ENCODE results near the gene FAM43A.

Gene FAM43A

DNA sequence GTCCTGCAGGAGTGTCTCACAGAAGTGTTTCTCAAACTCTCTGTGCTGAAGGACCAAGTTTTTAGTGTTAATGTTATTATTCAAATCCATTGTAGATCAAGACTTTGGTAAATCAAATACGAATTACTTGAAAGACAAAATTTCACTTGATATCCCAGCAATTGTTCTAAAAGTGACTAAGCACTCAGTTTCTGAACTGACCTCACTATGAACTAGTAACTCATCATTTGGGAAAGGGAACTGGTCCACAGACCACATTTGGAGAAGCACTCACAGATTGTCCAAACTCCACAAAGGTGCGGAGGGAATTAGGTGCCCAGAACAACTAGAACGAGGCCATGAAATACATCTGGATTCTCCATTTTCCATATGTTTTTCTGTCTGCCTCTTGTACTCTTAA is 25.6 kb downstream of the FAM43A start:
- no peak for DNase-seq (ENCODE audit: low read depth in 2 of 2)

DNA sequence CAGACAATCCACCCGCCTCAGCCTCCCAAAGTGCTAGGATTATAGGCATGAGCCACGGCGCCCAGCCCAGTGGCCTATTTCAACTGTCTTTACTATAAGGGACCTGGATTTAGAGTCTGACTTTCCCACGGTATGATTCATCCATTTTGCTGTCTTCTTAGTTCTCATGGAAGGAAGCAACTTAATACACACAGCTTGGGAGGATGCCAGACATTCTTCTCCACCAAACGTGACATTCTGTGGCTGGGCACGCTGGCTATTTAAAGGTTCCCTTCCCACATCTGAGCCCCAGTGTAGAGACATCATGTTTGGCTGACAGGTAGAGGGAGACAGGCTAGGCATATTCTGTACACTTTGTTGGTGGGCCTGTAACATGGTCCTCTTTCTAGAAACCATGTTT is 26.2 kb downstream of the FAM43A start:
- no peak for DNase-seq (ENCODE audit: low read depth in 2 of 2)

DNA sequence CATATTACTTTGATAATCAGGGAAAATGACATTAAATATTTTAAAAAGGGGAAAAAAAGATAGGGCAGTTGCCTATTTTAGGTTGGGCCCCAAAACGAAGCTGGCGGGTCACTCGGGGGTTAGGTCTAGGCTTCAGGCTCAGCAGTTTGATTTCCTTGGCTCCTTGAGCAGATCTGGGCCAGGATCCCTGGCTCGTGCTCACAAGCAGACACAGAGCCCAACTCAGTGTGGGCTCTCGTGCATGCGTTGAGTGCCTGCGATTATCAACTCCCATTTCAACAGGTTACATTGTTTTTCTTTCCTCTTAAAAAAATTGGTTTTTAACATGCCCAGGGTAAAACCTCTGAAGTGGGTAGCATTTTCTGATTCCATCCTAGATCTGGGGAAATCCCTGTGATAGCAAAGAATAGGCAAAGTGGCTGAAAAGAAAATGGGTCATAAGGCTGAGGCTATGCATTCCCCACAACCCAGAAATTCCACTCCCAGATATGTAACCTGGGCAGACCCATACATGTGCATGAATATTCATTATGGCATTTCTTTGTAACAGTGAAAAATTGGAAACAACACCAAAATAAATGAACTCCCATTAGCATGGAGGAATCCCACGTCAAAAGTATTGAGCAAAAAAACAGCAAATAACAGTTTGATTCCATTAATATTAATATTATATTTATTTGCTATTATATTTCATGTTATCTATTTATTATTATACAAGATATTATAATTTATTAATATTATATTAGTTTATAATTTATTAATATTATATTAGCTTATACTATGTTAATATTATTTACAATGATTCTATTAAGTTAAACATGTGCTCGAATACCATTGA is 27.8 kb downstream of the FAM43A start:
- no peak for DNase-seq (ENCODE audit: low read depth in 2 of 2)

DNA sequence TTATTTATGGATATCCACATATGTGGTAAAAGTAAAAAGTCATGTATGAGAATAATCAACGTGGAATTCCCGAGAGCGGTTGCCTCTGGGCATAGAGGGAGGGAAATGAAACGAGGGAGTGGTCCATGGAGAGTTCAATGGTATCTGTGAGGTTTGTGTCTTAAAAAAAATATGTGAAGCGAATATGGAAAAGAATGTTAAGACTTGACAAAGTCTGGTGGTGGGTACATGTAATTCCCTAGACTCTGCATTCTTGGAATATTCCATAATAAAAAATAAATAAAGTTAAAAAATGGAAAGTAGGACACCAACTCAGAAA is 28.4 kb downstream of the FAM43A start:
- DNase-seq (ENCODE audit: low read depth in 2 of 2) = no peak

DNA sequence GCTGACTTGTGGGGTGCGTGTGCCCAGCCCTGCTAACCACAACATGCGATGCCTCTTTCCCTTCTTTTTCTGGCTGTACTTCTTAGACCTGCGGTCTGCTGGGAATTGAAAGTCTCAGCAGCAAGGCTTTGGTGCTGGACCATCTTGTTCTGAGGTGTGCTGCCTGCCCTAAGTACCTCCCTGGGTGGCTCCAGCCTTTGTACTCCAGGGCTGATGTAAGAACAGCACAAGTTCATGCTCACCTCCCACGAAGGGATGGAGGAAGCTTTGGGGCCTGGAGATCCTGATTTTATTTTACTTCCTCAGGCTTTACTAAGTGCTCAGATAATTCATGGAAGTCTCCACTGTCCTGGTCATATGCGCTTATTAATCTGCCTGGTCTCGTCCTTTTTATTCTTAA is 28.9 kb downstream of the FAM43A start:
- no peak for DNase-seq (ENCODE audit: low read depth in 2 of 2)

DNA sequence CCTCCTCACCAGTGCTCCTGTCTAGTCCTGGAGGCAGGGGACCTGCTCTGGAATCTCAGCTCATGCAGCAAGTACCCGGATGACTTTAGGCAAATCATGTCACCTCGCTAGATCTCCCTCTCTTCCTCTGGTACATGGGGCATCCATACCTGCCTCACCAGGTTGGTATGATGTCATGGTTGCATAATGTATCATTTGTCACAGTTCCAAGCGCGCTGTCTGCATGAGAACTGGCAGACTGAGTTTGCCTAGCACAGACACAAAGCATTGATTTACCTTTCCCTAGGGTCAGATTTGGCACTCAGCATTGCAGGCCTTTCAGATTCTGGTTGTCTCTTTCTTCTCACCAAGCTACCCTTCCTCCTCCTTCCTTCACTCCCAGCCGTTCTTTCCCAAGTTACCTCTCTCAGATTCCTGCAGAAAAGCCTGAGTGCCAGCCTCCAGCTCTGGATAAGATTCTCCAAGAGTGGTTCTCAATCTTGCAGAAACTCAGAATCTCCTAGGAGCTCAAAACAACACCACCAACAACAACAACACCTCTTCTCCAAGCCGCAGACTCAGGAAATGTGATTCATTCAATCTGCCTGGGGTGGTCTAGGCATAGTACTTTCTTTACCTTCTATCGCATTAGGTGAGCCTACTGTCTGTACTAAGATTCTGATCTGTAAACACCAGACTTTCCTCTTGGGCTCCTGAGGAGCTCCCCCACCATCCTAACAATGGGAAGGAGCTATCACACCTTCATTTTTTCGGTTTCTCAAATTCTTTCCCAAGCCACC is 29.5 kb downstream of the FAM43A start:
- DNase-seq (ENCODE audit: low read depth in 2 of 2) = peak; percentile 5 to 13

DNA sequence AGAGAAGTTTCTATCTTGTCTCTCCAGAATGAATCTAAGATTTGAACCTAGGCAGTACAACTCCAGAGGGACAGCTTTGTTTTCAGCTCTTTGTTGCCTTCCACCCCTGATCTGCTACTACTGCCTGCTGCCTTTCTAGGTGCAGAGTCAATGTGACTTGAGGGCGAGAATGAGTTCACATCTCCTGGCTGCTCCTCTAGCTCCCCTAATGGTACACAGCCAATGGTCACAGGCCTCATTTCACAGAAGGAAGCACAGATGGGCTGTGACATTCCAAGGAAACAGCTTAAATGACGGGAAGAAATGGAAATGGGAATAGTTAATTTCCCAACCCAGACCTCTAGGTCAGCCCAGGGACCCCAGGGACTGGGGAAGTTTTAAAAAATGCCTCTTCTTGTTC is 32.4 kb downstream of the FAM43A start:
- DNase-seq (ENCODE audit: low read depth in 2 of 2) = no peak

DNA sequence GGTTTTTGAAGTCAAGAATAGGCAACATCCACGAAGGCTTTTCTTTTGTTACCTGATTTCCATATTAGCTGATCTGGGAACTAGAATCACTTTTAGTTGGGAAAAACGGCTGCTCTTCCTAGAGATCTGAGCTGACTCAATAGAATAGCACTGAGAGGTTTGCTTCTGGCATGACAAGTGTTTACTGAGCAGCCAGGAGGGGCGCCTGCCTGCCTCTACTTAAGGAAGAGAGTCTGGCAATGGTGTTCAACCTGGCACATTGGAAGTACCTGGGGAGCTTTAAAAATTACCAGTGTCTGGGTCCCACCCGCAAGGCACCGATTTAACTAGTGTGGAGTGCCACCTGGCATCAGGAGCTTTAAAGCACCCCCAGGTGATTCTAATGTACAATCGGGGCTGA is 34.4 kb downstream of the FAM43A start:
- DNase-seq (ENCODE audit: low read depth in 2 of 2) = no peak

DNA sequence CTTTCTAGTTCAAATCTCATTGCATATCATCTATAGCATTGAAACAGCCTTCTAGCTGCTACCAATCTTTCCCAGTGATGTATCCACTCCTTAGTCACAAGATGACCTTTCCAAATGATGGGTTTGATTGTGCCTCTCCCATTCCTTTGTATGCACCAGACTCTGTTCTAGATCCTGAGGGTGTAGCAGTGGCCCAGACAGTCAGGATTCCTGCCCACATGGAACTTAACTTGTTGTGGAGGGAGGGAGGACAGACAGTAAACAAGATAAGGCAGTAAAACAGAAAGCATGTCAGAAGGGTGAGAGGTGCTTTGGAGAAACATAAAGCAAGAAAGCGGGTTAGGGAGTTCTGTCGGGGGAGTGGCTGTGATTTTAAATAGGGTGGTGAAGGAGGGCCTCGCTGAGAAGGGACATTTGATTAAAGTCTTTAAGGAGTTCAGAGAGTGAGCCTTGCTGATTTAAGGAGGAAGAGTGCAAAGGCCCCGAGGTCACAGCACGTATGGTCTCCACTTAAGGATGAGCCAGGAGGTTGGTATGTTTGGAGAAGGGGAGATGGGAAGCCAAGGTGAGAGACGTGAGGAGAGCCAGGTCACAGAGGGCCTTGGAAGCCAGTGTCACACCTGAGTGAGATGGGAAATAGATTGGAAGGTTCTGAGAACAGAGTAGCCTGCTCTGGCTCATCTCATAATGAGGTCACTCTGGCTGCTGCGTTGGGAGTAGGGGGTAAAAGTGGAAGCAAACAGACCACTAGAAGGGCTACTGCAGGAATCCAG is 38.3 kb downstream of the FAM43A start:
- no peak for DNase-seq (ENCODE audit: low read depth in 2 of 2)

DNA sequence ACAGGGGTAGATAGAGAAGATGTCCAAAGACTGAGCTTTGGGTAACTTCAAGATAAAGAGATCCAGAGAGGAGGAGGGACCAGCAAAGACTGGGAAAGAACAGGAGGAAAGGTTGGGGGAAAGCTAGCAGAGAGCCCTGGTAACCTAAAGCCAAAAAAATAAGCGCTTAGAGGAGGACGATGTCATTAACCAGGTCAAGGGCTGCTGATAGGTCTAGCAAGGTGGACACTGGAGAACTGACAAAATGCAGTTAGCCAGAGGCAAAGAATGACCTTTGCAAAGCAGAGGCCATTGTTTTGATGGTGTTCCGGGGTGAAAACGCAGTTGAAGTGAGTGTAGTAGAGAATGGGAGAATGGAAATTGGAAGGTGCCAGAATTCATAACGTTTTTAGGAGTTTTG is 39.7 kb downstream of the FAM43A start:
- no peak for DNase-seq (ENCODE audit: low read depth in 2 of 2)

DNA sequence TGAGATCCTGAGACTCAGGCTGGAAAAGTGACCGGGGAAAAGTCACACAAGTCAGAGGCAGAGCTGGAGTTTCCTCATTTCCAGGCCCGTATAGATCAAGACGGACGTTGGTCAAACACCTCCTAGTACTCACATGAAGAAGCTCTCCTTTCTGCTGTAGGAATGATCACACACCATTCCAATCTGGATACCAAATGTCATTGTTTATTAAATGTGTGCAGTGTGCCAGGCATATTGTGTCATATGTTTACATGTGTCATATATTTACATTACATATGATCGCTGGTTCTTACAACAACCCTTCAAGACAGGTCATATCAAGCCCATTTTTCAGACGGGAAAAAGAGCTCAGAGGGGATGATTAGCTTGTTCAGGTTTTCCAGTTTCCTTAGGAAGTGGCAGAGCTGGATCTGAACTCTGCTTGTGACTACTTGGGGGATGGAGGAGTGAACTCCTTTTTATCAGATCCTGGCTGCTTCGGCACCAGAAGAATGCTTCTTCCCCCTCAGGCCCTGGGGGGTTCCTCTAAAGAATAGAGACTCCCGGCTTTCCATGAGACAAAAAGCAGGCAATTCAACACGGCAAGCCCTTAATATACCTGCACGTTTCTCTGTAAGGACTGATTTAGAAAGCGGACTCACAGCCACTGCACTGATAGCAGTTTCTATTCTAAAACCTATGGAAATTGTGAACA is 41.9 kb downstream of the FAM43A start:
- DNase-seq (ENCODE audit: low read depth in 2 of 2) = no peak

DNA sequence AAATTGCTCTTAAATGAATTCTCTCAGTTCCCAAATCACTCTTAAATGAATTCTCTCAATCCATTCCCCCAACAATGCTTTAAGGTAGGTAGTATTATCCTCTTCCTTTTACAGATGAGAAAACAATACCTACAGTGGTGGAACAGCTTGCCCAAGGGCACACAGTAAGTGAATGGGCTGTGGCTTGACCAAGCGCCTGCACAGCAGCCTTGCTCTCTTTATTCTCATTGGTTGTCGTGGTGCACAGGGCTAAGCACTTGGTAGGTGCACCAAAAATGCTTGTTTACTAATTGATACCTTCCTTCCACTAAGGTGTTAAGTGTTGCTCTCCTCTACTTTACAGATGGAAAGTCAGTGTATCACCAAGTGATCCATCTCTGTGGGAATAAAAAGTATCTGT is 43.3 kb downstream of the FAM43A start:
- DNase-seq (ENCODE audit: low read depth in 2 of 2) = no peak

DNA sequence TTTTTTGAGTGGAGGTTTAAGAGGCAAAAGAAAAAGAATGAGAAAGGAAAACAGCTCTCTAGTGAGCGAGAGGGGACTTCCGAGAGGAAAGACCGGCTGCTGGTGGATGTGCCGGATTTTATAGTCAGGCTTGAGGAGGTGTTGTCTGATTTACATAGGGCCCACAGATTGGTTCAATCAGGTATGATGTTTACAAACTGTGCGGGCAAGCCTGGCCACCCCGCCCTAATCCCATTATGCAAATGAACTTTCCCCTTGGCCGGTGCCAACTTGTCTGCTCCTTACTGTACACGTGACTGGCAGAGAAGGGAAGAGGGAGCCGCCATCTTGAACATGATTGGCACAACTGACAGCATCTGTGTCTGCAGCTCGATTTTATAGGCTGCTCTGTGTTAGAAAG is 44.7 kb downstream of the FAM43A start:
- no peak for DNase-seq (ENCODE audit: low read depth in 2 of 2)

DNA sequence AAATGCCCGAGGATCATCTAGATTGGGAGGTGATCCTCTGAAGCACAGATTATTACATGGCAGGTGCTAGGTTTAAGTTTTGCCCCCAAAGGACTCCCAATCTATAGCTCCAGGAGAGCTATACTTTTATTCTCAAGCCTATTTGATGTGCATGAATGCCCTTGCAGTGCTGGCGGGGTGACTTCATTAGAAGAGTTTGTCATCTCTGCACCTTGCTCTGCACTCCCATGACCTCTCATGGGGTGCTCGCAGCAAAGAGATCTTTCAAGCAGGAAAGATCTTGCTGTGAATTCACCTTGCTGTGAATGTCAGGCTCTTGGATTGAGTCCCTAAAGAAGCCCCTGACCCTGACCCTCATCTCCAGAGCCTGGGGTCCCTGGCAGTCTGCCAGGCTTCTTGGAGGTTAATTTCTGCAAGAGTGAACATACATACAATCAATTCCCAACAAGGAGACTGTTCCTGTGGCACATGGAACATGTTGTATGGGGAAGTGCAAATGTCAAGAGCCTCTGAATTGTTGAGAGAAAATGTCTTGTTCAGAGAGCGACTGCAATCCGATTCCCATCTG is 45.9 kb downstream of the FAM43A start:
- DNase-seq (ENCODE audit: low read depth in 2 of 2) = no peak

DNA sequence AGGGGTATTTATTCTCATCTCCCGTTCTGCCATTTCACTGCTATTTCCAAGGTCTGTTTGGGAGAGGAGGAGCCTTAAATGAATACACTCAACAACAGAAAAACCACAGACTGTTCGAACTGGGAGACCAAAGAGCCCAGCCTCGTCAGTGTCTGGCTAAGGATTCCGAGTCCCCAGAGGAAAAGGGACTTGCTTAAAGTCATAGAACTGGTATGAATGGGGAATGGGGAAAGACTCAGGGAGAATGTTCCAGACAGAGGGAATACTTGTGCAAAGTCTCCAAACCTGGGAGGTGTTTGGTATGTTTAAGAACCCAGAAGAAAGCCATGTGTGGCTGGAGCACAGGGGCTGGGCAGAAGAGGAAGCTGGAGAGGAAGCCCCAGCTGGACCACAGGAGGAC is 46.9 kb downstream of the FAM43A start:
- DNase-seq (ENCODE audit: low read depth in 2 of 2) = no peak

DNA sequence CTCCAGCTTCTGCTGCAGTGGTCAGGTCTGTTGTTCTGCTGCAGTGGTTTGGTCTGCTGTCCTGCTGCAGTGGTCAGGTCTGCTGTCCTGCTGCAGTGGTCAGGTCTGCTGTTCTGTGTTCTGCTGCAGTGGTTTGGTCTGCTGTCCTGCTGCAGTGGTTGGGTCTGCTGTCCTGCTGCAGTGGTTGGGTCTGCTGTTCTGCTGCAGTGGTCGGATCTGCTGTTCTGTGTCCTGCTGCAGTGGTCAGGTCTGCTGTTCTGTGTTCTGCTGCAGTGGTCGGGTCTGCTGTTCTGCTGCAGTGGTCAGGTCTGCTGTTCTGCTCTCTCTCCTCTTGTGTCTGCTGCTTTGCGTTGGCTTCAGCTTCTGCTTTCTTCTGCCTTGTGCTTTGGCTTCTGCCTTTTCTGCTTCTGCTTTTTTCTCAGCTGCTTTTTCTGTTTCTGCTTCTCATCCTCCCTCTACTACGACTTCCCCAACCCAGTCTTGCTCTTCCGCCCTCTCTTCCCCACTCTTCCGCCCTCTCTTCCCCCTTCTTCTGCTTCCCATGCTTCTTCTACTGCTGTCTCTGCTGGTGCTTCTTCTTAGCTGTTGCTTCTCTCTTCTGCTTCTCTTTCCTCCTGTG is 50.7 kb downstream of the FAM43A start:
- DNase-seq (ENCODE audit: low read depth in 2 of 2) = no peak

DNA sequence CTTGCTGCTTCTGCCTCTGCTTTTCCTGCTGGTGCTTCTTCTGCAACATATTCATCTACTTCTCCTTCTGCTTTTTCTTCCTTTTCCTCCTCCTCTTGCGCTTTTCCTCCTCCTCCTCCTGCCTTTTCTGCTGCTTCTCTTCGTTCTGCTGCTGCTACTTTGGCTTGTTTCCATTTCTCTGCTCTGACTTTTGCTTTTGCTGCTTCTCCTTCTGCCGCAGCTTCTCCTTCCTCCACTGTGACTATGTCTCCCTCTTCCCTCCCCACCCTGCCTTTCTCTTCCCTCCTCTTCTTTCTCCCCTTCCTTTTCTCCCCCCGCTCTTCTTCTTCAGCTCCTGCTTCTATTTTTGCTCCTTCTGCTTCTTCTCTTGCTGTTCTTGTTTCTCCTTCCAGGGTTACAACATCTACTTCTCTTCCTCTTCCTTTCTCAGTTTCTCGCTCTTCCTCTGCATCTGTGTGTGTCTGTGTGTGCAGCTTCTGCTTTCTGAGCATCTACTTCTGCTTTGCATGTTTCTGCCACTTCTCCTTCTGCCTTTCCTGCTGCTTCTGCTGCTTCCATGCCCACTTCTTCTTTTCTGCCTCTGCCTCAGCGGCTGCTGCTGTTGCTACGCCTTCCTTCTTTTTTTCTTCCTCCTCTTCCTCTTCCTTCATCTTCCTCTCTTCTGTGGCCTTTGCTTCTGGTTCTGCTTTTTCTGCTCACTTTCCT is 51.4 kb downstream of the FAM43A start:
- DNase-seq (ENCODE audit: low read depth in 2 of 2) = no peak
